Measurements from ENCODE around the gene KLK3.
"Not testable (repeated sequence)": the region's sequence is repeated elsewhere in the genome, so short reads cannot be mapped to it uniquely, and the experiment has no call there.

The KLK3 gene

GRCh38 chr19:50870417-50871089 lies 15.8 kb downstream of the KLK3 start:
- no peak for DNase-seq

GRCh38 chr19:50873056-50873455 lies 18.3 kb downstream of the KLK3 start, which contains the start of gene KLK2:
TSS of gene KLK2 (plus strand) at chr19:50873439. CDS start at chr19:50873474, 35 bp downstream.
- DNase-seq = no peak

- no peak for DNase-seq
These were observed 19.5 kb downstream of the KLK3 start for GRCh38 chr19:50874211-50874610.

- DNase-seq = no peak
These were observed 21.2 kb downstream of the KLK3 start for GRCh38 chr19:50875795-50876422.

- DNase-seq = no peak
These were observed 21.7 kb downstream of the KLK3 start for GRCh38 chr19:50876456-50876855.

GRCh38 chr19:50877338-50877737 lies 22.6 kb downstream of the KLK3 start:
- DNase-seq = no peak

GRCh38 chr19:50878851-50879250 lies 24.1 kb downstream of the KLK3 start:
- no peak for DNase-seq

- no peak for DNase-seq
These were observed 25.5 kb downstream of the KLK3 start for GRCh38 chr19:50880241-50880640.

GRCh38 chr19:50882188-50882587 lies 27.5 kb downstream of the KLK3 start:
- no peak for DNase-seq

- DNase-seq = no peak
These were observed 34.9 kb downstream of the KLK3 start for GRCh38 chr19:50889638-50890037.

- DNase-seq = no peak
These were observed 35.9 kb downstream of the KLK3 start for GRCh38 chr19:50890422-50891252.

GRCh38 chr19:50891253-50891625 lies 36.5 kb downstream of the KLK3 start:
- DNase-seq = no peak

GRCh38 chr19:50893047-50893736 lies 38.5 kb downstream of the KLK3 start:
- no peak for DNase-seq

- DNase-seq = no peak
These were observed 40.0 kb downstream of the KLK3 start for GRCh38 chr19:50894478-50895356.

GRCh38 chr19:50896089-50896590 lies 41.4 kb downstream of the KLK3 start:
- DNase-seq = not testable (repeated sequence)

GRCh38 chr19:50896591-50897190 lies 42.0 kb downstream of the KLK3 start:
- no peak for DNase-seq

GRCh38 chr19:50897191-50897607 lies 42.5 kb downstream of the KLK3 start:
- DNase-seq = no peak

GRCh38 chr19:50897612-50898011 lies 42.9 kb downstream of the KLK3 start:
- DNase-seq = no peak

GRCh38 chr19:50898018-50898417 lies 43.3 kb downstream of the KLK3 start:
- no peak for DNase-seq

GRCh38 chr19:50899569-50899968 lies 44.9 kb downstream of the KLK3 start:
- no peak for DNase-seq

- no peak for DNase-seq
These were observed 47.9 kb downstream of the KLK3 start for GRCh38 chr19:50902640-50903039.

GRCh38 chr19:50906217-50906616 lies 51.5 kb downstream of the KLK3 start:
- DNase-seq = no peak

Data from NCI-H2227 treated with DMSO at 0.1 percent for 48 hours (cell line).